ENCODE results near the gene WAC.

DNA sequence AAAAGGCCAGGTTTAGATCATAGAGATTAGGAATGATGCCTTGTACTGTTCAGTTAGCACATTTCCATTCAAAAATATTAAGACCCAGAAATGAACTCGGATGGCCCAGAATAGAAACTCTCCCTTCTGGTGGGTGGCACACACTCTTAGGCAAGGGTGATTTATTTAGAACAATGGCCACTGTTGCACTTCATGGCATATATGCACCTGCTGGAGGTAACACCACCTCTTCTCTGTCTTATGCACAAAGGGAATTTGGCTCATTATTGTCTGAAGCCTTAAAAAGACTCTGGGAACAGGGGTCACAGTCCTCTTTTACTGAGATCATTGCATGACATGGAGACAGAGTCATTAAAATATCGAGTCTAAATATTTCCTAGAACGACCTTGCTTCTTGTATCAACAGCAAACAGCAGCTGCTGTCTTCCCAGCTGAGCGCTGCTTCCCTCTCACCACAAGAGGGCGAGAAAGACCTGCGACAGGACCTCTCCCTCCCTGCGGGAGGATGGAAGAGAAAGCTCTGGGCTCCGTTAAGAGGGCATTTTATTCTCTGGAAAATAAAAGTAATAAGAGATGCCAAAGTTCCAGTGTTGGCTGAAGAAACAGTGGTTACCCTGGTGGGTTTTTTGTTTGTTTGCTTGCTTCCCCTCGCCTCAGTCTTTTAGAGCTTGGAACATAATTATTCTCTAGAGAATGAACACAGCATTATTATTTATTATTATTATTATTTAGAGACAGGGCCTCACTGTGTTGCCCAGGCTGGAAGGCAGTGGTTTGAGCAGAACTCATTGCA, 130.9 kb downstream of the WAC start:
- TF ChIP-seq STAG1 (CRISPR knock-in tag; IDR thresholded peaks at IDR 0.05) (peak; percentile 99), CEBPB (IDR thresholded peaks at IDR 0.05; ENCODE audit: borderline replicate concordance, low read depth, low read length) (no peak), POLR2A (IDR thresholded peaks at IDR 0.05; ENCODE audit: insufficient read depth in 1 of 2, low read depth in 2 of 2, low read length in 2 of 2) (no peak), PPARG (CRISPR knock-in tag; conservative IDR thresholded peaks at IDR 0.05) (no peak), CBX2 (IDR thresholded peaks at IDR 0.05; ENCODE audit: low read depth, low read length) (no peak), CBX2 (CRISPR knock-in tag; IDR thresholded peaks at IDR 0.05; ENCODE audit: low read depth) (no peak)
